ENCODE results near the gene NONO. TPM values are rescaled to one million over a fixed set of nuclear protein-coding genes. Genes with fewer than 3 reads are reported as not detected.

Gene NONO
- total RNA-seq: 100 to 1,000 TPM; 404 to 406 TPM
- total RNA-seq: 448 to 461 reads per million in 2 donors

GRCh38 chrX:71283403-71284143, at the start of gene NONO:
Gene NONO (plus strand): TSS chrX:71283635. CDS start chrX:71290638, 7,003 bp downstream.
- ATAC-seq: peak; percentile 87
- Mint-ChIP-seq H3K36me3 (ENCODE audit: low read depth) (peaks cover 2% of the 10 kb centered on the region), H3K4me3 (peak within 1 kb of the TSS; percentile 98), H3K27me3 (no peaks in the 10 kb centered on the region), H3K27ac (peak within 1 kb of the TSS; percentile 98), H3K4me1 (peaks cover 4% of the 10 kb centered on the region)
- no peaks in the 10 kb centered on the region for H3K9me3 ChIP-seq (ENCODE audit: control insufficient read depth, low read length, poor library complexity, severe bottlenecking)
- DNase-seq: peak; percentile 64 to 70 (median 68)

- no peaks in the 10 kb centered on the region for H3K36me3 Mint-ChIP-seq (ENCODE audit: low read depth)
- H3K27ac Mint-ChIP-seq: no peak overlapping the region
- H3K9me3 ChIP-seq (ENCODE audit: control insufficient read depth, low read length, poor library complexity, severe bottlenecking): no peaks in the 10 kb centered on the region
- H3K4me1 Mint-ChIP-seq: no peaks in the 10 kb centered on the region
- DNase-seq (no peak), ATAC-seq (no peak)
- H3K27me3 Mint-ChIP-seq: no peaks in the 10 kb centered on the region
- no peak overlapping the region for H3K4me3 Mint-ChIP-seq
Measured at GRCh38 chrX:71235482-71235881, 48.0 kb upstream of the NONO start.

GRCh38 chrX:71236836-71237235, 46.6 kb upstream of the NONO start:
- ATAC-seq (no peak), DNase-seq (no peak)
- H3K27ac Mint-ChIP-seq: no peak overlapping the region
- H3K4me1 Mint-ChIP-seq: no peaks in the 10 kb centered on the region
- no peak overlapping the region for H3K4me3 Mint-ChIP-seq
- no peaks in the 10 kb centered on the region for H3K9me3 ChIP-seq (ENCODE audit: control insufficient read depth, low read length, poor library complexity, severe bottlenecking)
- no peaks in the 10 kb centered on the region for H3K27me3 Mint-ChIP-seq
- H3K36me3 Mint-ChIP-seq (ENCODE audit: low read depth): no peaks in the 10 kb centered on the region

- peaks cover 3% of the 10 kb centered on the region for H3K36me3 Mint-ChIP-seq (ENCODE audit: low read depth)
- ATAC-seq (no peak), DNase-seq (no peak)
- H3K4me3 Mint-ChIP-seq: no peak overlapping the region
- no peak overlapping the region for H3K27ac Mint-ChIP-seq
- no peaks in the 10 kb centered on the region for H3K27me3 Mint-ChIP-seq
- H3K4me1 Mint-ChIP-seq: no peaks in the 10 kb centered on the region
- H3K9me3 ChIP-seq (ENCODE audit: control insufficient read depth, low read length, poor library complexity, severe bottlenecking): no peaks in the 10 kb centered on the region
Measured at GRCh38 chrX:71239781-71240180, 43.7 kb upstream of the NONO start.

GRCh38 chrX:71241301-71241700, 42.1 kb upstream of the NONO start:
- no peak overlapping the region for H3K27ac Mint-ChIP-seq

GRCh38 chrX:71244359-71245128, 38.9 kb upstream of the NONO start:
- Mint-ChIP-seq H3K27me3 (no peaks in the 10 kb centered on the region), H3K36me3 (ENCODE audit: low read depth) (peaks cover 8% of the 10 kb centered on the region), H3K4me3 (no peak overlapping the region), H3K27ac (no peak overlapping the region), H3K4me1 (no peaks in the 10 kb centered on the region)
- no peak for ATAC-seq
- H3K9me3 ChIP-seq (ENCODE audit: control insufficient read depth, low read length, poor library complexity, severe bottlenecking): no peaks in the 10 kb centered on the region
- no peak for DNase-seq

More at GRCh38 chrX:71241301-71241700, 42.1 kb upstream of the NONO start:
- Mint-ChIP-seq H3K27me3 (no peaks in the 10 kb centered on the region), H3K4me1 (no peaks in the 10 kb centered on the region), H3K4me3 (no peak overlapping the region), H3K36me3 (ENCODE audit: low read depth) (peaks cover 6% of the 10 kb centered on the region)
- no peak for ATAC-seq
- DNase-seq: no peak
- no peaks in the 10 kb centered on the region for H3K9me3 ChIP-seq (ENCODE audit: control insufficient read depth, low read length, poor library complexity, severe bottlenecking)

- H3K36me3 Mint-ChIP-seq (ENCODE audit: low read depth): peaks cover 8% of the 10 kb centered on the region
- no peaks in the 10 kb centered on the region for H3K9me3 ChIP-seq (ENCODE audit: control insufficient read depth, low read length, poor library complexity, severe bottlenecking)
- H3K4me1 Mint-ChIP-seq: peaks cover 1% of the 10 kb centered on the region
- H3K27me3 Mint-ChIP-seq: no peaks in the 10 kb centered on the region
- DNase-seq (no peak), ATAC-seq (no peak)
- no peak overlapping the region for H3K27ac Mint-ChIP-seq
- no peak overlapping the region for H3K4me3 Mint-ChIP-seq
Measured at GRCh38 chrX:71245159-71245558, 38.3 kb upstream of the NONO start.

- peaks cover 3% of the 10 kb centered on the region for H3K36me3 Mint-ChIP-seq (ENCODE audit: low read depth)
- no peaks in the 10 kb centered on the region for H3K27me3 Mint-ChIP-seq
- no peak for DNase-seq
- no peak overlapping the region for H3K4me3 Mint-ChIP-seq
- ATAC-seq: no peak
- H3K9me3 ChIP-seq (ENCODE audit: control insufficient read depth, low read length, poor library complexity, severe bottlenecking): no peaks in the 10 kb centered on the region
- no peak overlapping the region for H3K27ac Mint-ChIP-seq
- peaks cover 15% of the 10 kb centered on the region for H3K4me1 Mint-ChIP-seq
Measured at GRCh38 chrX:71250841-71251240, 32.6 kb upstream of the NONO start.

- no peak for ATAC-seq
- peaks cover 3% of the 10 kb centered on the region for H3K36me3 Mint-ChIP-seq (ENCODE audit: low read depth)
- no peaks in the 10 kb centered on the region for H3K27me3 Mint-ChIP-seq
- no peak for DNase-seq
- H3K9me3 ChIP-seq (ENCODE audit: control insufficient read depth, low read length, poor library complexity, severe bottlenecking): no peaks in the 10 kb centered on the region
- H3K4me3 Mint-ChIP-seq: no peak overlapping the region
- peaks cover 15% of the 10 kb centered on the region for H3K4me1 Mint-ChIP-seq
- no peak overlapping the region for H3K27ac Mint-ChIP-seq
Measured at GRCh38 chrX:71251466-71251973, 31.9 kb upstream of the NONO start.

GRCh38 chrX:71252221-71252620, 31.2 kb upstream of the NONO start:
- H3K9me3 ChIP-seq (ENCODE audit: control insufficient read depth, low read length, poor library complexity, severe bottlenecking): no peaks in the 10 kb centered on the region
- peaks cover 3% of the 10 kb centered on the region for H3K36me3 Mint-ChIP-seq (ENCODE audit: low read depth)
- no peak overlapping the region for H3K4me3 Mint-ChIP-seq
- no peaks in the 10 kb centered on the region for H3K27me3 Mint-ChIP-seq
- peaks cover 15% of the 10 kb centered on the region for H3K4me1 Mint-ChIP-seq
- ATAC-seq (no peak), DNase-seq (no peak)
- H3K27ac Mint-ChIP-seq: no peak overlapping the region

- peaks cover 15% of the 10 kb centered on the region for H3K4me1 Mint-ChIP-seq
- ATAC-seq: no peak
- peak overlapping the region; percentile 93 for H3K27ac Mint-ChIP-seq
- peak overlapping the region; percentile 96 for H3K4me3 Mint-ChIP-seq
- H3K9me3 ChIP-seq (ENCODE audit: control insufficient read depth, low read length, poor library complexity, severe bottlenecking): no peaks in the 10 kb centered on the region
- H3K27me3 Mint-ChIP-seq: no peaks in the 10 kb centered on the region
- peak; percentile 9 to 26 (median 14) for DNase-seq
- peaks cover 3% of the 10 kb centered on the region for H3K36me3 Mint-ChIP-seq (ENCODE audit: low read depth)
Measured at GRCh38 chrX:71253253-71254091, 30.0 kb upstream of the NONO start.

- Mint-ChIP-seq H3K27me3 (no peaks in the 10 kb centered on the region), H3K4me3 (peak within 1 kb of the TSS; percentile 96), H3K27ac (peak within 1 kb of the TSS; percentile 93), H3K36me3 (ENCODE audit: low read depth) (no peaks in the 10 kb centered on the region), H3K4me1 (peaks cover 15% of the 10 kb centered on the region)
- DNase-seq (peak; percentile 55 to 70 (median 66)), ATAC-seq (peak; percentile 87)
- H3K9me3 ChIP-seq (ENCODE audit: control insufficient read depth, low read length, poor library complexity, severe bottlenecking): no peaks in the 10 kb centered on the region
Measured at GRCh38 chrX:71254092-71254963, 29.1 kb upstream of the NONO start, which contains the start of gene ZMYM3. Gene ZMYM3 (minus strand): TSS chrX:71254140. CDS start chrX:71253255, 885 bp downstream.
